Occipital lobe (tissue), 2 donors: ENCODE measurements around the gene CSNK1G1. TPM values are rescaled to one million over a fixed set of nuclear protein-coding genes. Genes with fewer than 3 reads are reported as not detected.

Experiments used
- DNase-seq: peaks from one replicate; lab custom pipeline; 2025; lab: John Stamatoyannopoulos, UW
- total RNA-seq: library from RNA; depleted of rRNA; stranded (reverse); fragments of >200 nt; gene quantifications from one replicate; pipeline ENCODE4 v1.2.3, GENCODE V29; 2014

CSNK1G1 gene
- total RNA-seq, 1 donor from 2014 or later, result 68.3 TPM

DNA sequence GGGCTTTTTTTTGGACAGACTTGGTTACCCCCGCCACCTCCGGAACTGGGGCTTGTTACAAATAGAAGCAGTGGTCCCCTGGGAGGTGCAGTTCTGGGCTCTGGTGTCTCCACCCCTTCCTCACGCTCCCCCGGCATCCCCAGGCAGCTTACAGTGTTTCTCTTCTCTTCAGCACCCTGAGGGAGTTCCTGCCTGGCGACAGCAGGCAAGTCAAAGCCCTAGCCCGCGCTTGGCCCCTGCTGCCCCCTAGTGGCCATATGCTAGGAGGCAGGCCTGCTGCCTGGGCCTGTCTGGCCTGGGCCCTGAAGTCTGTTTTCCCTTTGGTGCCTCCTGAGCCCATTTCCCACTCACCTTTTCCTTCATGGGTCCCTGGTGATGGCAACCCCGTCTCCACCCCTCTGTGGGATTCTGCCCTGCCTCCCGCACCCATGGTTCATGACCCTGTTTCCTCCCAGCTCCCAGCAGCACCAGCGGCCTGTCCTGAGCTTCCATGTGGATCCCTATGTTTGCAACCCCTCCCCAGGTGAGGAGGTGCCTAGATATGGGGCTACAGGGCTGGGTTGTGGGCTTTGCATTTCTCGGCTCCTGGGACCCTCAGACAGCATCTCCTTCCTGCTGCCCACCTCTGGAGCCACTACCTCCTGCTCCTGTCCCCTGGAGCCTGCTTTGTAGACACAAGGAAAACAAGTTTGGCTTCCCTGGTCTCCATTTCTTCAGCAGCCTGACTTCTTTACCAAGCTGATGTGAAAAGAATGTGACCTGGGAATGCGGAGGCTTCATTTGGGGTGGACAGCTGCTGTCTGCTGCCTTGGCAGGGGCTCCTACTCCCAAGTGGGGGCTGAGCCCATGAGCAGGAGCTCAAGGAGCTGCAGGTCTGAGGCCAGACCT lies 202.2 kb downstream of the CSNK1G1 start:
- DNase-seq, result peak; percentile 81

DNA sequence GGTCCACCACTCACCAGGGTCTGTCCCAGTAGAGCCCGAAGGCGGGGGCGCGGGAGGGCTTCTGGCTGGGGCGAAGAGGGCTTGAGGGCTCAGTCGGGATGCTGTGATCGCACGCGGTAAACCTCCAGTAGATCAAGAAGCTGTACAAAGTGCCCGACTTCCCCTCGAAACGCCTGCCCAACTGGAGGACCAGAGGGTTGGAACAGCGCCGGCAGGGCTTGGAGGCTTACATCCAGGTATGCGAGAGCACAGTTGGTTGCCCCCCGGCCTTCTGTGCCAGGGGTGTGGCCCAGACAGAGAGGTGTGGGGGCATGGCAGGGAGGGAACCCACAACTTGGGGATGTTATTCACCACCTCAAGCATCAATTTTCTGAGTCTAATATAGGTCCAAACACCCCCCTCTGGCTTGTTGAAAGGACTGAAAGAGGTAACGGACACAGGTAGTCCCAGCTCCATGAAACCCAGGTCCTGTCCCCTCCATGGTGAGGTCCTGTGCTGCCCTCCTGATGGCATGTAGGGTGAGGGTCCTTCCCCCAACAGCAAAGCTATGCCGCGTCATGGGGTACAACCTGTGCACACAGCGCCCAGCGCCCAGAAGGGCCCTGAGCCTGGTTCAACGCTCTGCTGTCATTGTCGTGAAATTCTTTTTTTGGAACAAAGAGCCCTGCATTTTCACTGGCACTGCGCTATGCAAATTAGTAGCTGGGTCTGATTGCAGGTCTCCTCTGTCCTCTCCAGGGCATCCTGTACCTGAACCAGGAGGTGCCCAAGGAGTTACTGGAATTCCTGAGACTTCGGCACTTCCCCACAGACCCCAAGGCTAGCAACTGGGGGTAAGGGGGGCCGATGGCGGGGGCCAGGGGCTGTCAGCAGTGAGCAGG lies 203.2 kb downstream of the CSNK1G1 start:
- no peak for DNase-seq

- DNase-seq, result no peak
Observed at GRCh38 chr15:64151727-64152506, 204.1 kb downstream of the CSNK1G1 start, which contains the start of gene SNX22. Gene SNX22 (plus strand): TSS chr15:64151731. CDS start chr15:64151776, 45 bp downstream.

- DNase-seq, result no peak
Observed at GRCh38 chr15:64149893-64150578, 205.9 kb downstream of the CSNK1G1 start.

- no peak for DNase-seq
Observed at GRCh38 chr15:64149424-64149823, 206.5 kb downstream of the CSNK1G1 start.

DNA sequence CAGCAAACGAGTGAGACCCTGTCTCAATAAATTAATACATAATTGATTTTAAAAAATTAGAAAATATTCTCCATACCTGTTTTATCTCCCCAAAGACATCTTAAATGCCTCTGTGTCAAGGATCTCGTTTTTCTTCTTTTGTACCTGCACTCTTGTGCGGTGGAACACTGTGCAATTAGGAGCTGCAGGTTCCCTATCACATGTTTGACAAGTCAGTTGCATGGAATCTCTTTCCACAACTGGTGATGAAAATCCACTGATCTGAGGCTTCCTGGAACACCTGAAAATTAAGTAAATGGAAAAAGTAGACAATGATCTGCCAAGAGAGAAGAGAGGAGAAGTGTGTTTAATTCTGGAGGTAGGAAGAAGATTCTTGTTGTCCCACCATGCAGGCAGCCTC lies 207.4 kb downstream of the CSNK1G1 start:
- no peak for DNase-seq

DNA sequence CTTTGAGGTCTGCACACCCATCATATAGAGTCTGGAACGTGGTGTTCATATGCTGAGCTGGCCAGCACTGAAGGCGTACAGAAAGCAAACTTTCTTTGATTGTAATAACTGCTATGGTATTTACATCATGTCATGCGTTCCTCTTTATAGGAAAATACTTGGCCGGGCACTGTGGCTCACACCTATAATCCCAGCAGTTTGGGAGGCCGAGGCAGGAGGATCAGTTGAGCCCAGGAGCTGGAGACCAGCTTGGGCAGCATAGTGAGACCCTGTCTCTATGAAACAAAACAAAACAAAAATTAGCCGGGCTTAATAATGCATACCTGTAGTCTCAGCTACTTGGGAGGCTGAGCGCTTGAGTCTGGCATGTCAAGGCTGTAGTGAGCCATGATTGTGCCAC lies 207.8 kb downstream of the CSNK1G1 start:
- DNase-seq, result no peak

GRCh38 chr15:64146885-64147681 lies 208.9 kb downstream of the CSNK1G1 start:
- no peak for DNase-seq

DNA sequence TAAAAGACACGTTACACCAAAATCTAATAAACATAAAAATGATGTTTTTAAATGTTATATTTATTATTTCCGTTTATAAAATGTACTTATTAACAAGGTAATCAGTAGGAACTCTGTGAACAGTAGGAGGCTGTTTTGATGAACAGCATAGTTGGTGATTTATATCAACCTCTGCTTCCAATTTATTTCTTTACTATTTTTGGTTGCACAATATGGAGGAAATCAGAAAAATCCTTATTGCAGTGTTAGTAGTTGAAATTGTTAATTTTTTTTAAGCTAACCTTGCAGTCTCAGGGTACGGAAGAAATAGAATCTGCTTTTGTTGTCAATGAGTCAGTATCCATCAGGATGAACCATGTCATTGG lies 209.5 kb downstream of the CSNK1G1 start:
- DNase-seq, result no peak

GRCh38 chr15:64146041-64146440 lies 209.9 kb downstream of the CSNK1G1 start:
- DNase-seq, result no peak

DNA sequence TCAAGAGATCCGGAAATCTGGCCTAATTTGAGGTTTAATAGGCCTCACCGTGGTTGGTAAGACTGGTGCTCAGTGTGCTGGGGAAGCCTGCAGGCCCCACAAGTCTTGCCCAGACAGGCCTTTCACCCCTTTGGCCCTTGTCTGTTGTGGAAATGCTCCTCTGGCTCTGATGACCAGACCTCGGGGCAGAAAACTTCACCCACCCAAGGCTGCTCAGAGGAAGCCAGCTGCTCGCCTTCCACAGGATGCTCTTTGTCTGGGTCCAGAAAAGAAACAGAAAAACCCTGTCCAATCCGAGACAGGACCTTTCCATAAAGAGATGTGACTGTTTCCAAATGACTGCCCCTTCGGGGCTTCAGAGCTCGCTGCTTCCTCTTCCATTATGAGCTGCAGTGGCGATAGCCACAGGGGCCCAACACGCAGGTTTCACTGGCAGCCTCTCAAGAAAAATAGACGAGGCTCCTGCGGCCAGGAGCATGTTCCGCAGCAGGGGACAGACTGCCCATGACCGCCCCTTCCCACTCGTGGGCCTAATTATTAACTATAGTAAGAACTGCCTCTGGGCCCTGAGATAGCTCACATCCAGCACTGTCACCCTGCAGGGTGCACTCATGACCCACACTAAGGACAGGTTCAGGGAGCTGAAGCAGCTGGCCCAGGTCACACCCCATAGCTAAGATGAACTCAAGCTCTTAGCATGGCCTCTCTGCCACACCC lies 211.2 kb downstream of the CSNK1G1 start:
- DNase-seq, result no peak

GRCh38 chr15:64144192-64144564 lies 211.8 kb downstream of the CSNK1G1 start:
- no peak for DNase-seq

DNA sequence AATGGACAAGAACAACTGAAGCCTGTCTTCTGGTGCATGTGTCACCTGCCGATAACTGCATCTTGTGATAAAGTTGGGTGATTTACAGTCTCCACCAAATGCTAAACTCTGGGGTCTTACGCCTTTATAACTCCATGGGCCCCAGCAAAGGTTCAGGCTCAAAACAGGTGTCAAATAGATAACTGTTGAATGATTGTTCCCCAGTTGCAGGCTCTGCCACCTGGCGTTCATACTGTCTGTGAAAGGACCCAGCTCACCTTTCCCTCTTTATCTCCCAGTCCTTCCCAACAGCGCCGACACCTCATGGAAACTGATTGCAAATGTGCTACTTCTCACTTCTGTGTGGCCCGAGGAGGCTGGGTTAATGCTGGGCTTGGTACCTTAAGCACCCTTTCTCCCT lies 212.7 kb downstream of the CSNK1G1 start:
- DNase-seq, result no peak

GRCh38 chr15:64141798-64142512 lies 214.0 kb downstream of the CSNK1G1 start:
- DNase-seq, result no peak

GRCh38 chr15:64138331-64138941 lies 217.5 kb downstream of the CSNK1G1 start:
- DNase-seq, result no peak

- DNase-seq, result no peak
Observed at GRCh38 chr15:64137226-64137833, 218.6 kb downstream of the CSNK1G1 start.

- DNase-seq, result no peak
Observed at GRCh38 chr15:64136347-64136746, 219.6 kb downstream of the CSNK1G1 start.

- no peak for DNase-seq
Observed at GRCh38 chr15:64134345-64134829, 221.6 kb downstream of the CSNK1G1 start.
